DOHH2 (cell line): ENCODE measurements around the gene ADCY1.

ENCODE experiments used
- CTCF ChIP-seq: fragments of 200-600 bp; sonication (generic); IDR thresholded peaks from one replicate; pipeline ENCODE4 v1.5.1; 2014; ENCODE audit warnings: antibody characterized with exemption, mild to moderate bottlenecking, low read depth, low read length; ENCODE audit not compliant: poor library complexity, severe bottlenecking
- EZH2phosphoT487 ChIP-seq: fragments of 200-600 bp; sonication (generic); IDR thresholded peaks from 2 replicates; pipeline ENCODE4 v1.6.1; 2017; ENCODE audit warnings: borderline replicate concordance, mild to moderate bottlenecking, antibody characterized with exemption, low read length, moderate library complexity, mixed read lengths

- TF ChIP-seq CTCF (no peak), EZH2phosphoT487 (no peak)
These were observed 74.0 kb downstream of the ADCY1 start for GRCh38 chr7:45647967-45648670.
